ENCODE results near the gene MMRN2.
"Not testable (repeated sequence)": the region's sequence is repeated elsewhere in the genome, so short reads cannot be mapped to it uniquely, and the experiment has no call there.

MMRN2 gene

DNA sequence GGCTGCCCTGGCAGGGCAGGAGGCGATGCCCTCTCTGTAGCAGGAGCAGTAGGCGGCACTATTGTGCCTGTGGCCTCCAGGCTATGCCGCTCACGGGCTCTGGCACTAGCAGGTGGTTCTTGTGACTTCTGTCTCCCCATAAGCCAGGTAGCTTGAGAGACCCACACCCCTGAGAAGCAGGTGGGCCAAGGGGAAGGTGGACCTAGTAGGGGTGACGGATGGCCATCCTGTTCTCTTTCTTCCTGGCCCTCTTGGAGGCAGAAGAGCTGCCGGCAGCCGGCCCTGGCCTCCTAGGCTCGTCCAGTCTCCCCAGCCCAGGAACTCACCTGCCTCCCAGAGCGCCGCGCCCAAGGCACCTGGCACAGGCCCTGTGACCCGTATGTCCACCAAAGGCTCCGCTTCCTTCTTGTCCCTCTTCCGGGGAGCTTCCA is 15.4 kb downstream of the MMRN2 start:
- H3K4me3 ChIP-seq (ENCODE audit: low read length), result no peak overlapping the region
- TF ChIP-seq, protein P1, sequence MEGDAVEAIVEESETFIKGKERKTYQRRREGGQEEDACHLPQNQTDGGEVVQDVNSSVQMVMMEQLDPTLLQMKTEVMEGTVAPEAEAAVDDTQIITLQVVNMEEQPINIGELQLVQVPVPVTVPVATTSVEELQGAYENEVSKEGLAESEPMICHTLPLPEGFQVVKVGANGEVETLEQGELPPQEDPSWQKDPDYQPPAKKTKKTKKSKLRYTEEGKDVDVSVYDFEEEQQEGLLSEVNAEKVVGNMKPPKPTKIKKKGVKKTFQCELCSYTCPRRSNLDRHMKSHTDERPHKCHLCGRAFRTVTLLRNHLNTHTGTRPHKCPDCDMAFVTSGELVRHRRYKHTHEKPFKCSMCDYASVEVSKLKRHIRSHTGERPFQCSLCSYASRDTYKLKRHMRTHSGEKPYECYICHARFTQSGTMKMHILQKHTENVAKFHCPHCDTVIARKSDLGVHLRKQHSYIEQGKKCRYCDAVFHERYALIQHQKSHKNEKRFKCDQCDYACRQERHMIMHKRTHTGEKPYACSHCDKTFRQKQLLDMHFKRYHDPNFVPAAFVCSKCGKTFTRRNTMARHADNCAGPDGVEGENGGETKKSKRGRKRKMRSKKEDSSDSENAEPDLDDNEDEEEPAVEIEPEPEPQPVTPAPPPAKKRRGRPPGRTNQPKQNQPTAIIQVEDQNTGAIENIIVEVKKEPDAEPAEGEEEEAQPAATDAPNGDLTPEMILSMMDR (conservative IDR thresholded peaks at IDR 0.05; ENCODE audit: low read length), result no peak
- DNase-seq (ENCODE audit: low read depth), result no peak

DNA sequence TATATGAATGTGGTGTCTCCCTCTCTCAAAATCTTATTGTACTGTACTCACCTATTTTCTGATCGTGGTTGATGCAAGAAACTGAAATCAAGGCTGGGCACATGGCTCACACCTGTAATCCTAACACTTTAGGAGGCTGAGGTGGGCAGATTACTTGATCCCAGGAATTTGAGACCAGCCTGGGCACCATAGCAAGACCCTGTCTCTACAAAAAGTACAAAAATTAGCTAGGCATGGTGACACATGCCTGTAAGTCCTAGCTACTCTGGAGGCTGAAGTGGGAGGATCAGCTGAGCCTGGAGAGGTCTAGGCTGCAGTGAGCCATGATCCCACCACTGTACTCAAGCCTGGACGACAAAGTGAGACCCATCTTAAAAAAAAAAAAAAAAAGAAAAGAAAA is 16.0 kb downstream of the MMRN2 start:
- no peak for DNase-seq (ENCODE audit: low read depth)
- no peak overlapping the region for H3K4me3 ChIP-seq (ENCODE audit: low read length)

DNA sequence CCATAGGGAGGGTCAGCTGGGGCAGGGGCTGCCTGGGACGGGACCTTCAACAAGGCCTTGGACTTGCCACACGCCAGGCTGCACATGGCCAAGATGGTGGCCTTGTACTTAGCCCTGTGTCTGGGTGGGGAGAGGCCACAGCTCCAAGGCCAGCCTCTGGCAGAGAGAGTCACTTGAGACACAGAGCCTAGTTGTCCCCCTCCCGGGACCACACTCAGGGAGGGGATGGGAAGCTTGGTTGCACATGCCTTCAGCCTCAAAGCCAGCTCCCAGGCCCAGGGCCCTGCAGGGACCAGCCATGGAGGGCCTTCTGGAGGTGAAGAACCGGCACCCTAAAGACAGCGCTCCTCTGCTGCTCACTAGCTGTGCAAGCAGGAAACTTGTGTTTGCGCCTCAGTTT is 16.7 kb downstream of the MMRN2 start:
- H3K4me3 ChIP-seq (ENCODE audit: low read length), result no peak overlapping the region
- no peak for DNase-seq (ENCODE audit: low read depth)
- TF ChIP-seq, protein P1 (conservative IDR thresholded peaks at IDR 0.05; ENCODE audit: low read length), result no peak

More for the DNA sequence above, 16.0 kb downstream of the MMRN2 start:
- TF ChIP-seq, protein P1 (conservative IDR thresholded peaks at IDR 0.05; ENCODE audit: low read length), result no peak

DNA sequence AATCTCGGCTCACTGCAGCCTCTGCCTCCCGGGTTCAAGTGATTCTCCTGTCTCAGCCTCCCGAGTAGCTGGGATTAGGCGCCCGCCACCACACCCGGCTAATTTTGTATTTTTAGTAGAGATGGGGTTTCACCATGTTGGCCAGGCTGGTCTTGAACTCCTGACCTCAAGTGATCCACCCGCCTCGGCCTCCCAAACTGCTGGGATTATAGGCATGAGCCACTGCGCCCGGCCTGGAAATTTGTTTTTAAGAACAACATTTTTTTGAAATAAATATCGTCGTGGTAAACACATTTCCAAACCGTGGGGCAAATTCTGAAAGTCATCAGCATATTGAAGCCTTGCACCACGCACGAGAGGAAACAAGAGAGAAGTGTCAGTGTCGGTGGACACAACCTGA is 17.3 kb downstream of the MMRN2 start:
- not testable (repeated sequence) for H3K4me3 ChIP-seq (ENCODE audit: low read length); DNase-seq (ENCODE audit: low read depth)

DNA sequence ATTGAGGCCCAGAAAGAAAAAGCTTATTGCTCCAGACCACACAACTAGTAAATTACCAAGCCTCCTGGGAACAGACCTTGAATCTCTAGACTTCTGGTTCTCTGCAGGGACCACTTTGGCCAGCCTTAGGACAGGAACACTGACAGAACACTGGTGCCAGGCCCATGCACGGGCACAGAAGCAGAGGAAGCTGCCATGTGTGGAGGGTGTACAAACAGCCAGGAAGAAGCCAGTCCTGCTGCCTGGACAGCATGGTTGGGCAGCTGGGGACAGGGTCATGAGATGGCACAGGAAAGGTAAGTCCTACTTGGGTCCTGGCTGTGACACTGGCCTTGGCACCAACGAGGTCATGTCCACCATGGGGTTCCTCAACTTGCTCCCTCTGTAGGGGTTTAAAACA is 19.2 kb downstream of the MMRN2 start:
- TF ChIP-seq, protein P1 (conservative IDR thresholded peaks at IDR 0.05; ENCODE audit: low read length), result no peak
- DNase-seq (ENCODE audit: low read depth), result no peak

DNA sequence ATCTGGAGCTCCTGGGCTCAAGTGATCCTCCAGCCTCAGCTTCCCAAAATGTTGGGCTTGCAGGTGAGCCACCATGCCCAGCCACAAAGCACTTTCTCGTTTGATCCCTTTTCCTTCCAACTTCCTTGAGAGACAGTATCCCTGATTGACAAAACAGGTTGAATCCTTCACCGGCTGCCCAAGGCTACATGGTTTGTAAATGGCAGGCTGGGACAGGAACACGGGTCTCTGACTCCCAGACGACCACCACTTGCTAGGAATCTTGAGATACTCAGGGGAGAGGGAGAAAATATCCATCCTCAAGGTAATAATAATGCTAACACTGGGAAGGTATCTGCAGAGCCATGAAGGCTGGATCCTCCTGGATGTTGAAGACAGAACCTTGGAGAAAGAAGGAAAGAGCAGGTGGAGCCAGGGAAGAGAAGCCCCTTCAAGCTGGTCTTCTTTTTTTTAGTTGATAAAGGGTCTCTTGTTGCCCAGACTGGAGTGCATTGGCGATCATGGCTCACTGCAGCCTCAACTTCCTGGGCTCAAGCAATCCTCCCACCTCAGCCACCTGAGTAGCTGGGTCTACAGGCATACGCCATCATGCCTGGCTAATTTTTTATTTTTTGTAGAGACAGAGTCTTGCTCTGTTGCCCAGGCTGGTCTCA is 19.8 kb downstream of the MMRN2 start:
- TF ChIP-seq, protein P1 (conservative IDR thresholded peaks at IDR 0.05; ENCODE audit: low read length), result no peak
- no peak overlapping the region for H3K4me3 ChIP-seq (ENCODE audit: low read length)
- no peak for DNase-seq (ENCODE audit: low read depth)

More for the DNA sequence above, 19.2 kb downstream of the MMRN2 start:
- H3K4me3 ChIP-seq (ENCODE audit: low read length), result no peak overlapping the region

DNA sequence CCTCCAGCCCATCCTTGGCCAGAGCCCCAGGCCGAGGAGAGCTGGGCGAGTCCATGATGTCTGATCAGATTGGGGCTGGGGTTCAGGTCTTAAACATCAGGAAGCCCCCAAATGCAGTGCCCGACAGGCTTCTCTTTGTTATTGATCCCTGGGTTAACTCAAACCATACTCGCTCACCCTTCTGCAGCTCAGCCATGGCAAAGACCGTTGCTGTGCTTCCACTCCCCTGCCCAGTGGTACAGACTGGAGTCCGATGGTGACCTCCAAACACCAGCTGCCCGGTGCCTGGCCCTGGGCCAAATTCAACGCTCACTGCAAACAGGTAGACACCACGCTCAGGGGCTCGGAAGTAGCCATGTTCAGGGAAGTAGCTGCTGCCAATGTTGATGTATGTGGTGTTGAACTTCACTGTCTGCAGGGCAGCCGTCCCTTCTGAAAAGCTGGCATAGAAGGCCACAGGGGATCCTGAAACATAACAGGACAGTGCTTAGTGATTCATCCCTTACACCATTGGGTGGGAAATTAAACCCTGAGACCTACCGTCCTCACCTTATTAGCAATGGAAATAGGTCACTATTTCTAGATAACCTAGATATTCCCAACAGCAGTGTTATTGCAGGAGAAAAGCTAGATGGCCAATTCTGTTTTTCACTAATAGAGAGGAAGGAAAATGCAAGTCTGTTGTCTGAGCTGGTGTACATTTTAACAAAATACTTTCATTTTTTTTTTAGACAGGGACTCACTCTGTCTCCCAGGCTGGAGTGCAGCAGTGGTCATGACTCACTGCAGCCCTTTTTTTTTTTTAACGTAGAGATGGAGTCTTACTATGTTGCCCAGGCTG is 20.5 kb downstream of the MMRN2 start:
- no peak overlapping the region for H3K4me3 ChIP-seq (ENCODE audit: low read length)
- TF ChIP-seq, protein P1 (conservative IDR thresholded peaks at IDR 0.05; ENCODE audit: low read length), result no peak
- peak; percentile 57 for DNase-seq (ENCODE audit: low read depth)

DNA sequence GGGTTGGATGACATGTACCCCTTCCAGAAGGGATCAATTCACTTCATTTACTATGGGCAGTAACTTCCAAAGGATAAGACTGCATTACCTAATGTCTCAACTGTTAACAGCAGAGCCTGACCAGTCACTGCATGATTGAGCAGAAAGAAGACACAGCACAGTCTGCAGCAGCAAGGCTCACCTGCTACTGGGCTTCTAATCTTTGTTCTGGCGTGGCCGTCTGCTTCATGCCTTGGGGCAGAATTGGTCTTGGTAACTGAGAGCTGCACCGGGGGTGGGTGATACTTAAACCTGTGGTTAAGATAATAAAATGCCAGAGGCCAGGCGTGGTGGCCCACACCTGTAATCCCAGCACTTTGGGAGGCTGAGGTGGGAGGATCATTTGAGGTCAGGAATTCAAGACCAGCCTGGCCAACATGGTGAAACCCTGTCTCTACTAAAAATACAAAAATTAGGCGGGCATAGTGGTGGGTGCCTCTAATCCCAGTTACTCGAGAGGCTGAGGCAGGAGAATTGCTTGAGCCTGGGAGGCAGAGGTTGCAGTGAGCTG is 23.2 kb downstream of the MMRN2 start:
- not testable (repeated sequence) for H3K4me3 ChIP-seq (ENCODE audit: low read length); DNase-seq (ENCODE audit: low read depth)
